WTC11 (cell line): Measurements from ENCODE around the gene PGK2.

Source experiments
- CTCF ChIP-seq: fragments of 200-600 bp; IDR thresholded peaks from 2 replicates; pipeline ENCODE4 v1.8.0; 2022; ENCODE audit warnings: antibody characterized with exemption
- FOXK1 ChIP-seq: sonication (generic); formaldehyde crosslinking; IDR thresholded peaks from 2 replicates; pipeline ENCODE4 v1.8.0; 2022; ENCODE audit warnings: mild to moderate bottlenecking, moderate library complexity, missing genetic modification reagents
- USF2 ChIP-seq: sonication (generic); formaldehyde crosslinking; IDR thresholded peaks from 2 replicates; pipeline ENCODE4 v1.8.1; 2023; ENCODE audit warnings: mild to moderate bottlenecking, missing genetic modification reagents, moderate library complexity

DNA sequence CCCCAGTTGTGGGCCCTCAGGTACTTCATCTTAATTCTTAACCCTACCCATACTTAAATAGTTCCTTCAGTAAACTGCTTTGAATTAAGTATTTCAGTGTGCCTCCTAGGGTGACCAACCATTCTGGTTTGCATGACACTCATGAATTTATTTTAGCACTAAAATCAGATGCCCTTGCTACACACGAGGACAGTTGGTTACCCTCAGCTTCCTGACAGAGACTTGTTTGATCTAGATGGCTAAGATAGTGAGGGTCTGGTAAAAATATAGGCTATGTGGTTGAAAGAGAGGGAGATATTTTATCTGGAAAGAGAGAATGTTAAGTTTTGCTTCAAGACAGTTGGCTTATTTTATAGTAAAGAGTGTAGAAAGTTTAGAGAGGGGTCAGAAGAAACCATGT lies 10.6 kb downstream of the PGK2 start:
- TF ChIP-seq CTCF = no peak
- TF ChIP-seq USF2 (CRISPR knock-in tag) = no peak
- TF ChIP-seq FOXK1 (CRISPR knock-in tag) = no peak
